GM18520 (cell line): ENCODE data around the gene TEX29.

Experiments used
- ATAC-seq: cut with Tn5 transposase; IDR thresholded peaks from one replicate; pipeline ENCODE4 v1.9.1; 2021; ENCODE audit not compliant: unreplicated experiment

The TEX29 gene

DNA sequence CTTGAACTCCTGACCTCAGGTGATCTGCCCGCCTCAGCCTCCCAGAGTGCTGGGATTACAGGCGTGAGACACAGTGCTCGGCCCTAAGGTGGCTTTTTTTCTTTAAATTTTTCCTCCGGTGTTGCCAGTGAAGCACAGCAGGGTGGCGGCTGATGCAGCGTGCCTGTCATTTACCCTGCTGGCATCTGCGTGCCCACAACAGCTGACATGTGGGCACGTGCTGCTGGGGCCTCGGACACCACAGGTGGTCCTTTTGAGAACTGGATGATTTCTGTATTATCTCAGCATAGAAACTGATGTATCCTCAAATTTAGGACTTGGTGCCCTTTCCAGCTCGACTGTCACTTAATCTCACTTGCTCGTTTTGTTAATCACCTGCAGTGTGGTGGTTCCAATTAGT, 31.2 kb upstream of the TEX29 start:
- ATAC-seq, result no peak

DNA sequence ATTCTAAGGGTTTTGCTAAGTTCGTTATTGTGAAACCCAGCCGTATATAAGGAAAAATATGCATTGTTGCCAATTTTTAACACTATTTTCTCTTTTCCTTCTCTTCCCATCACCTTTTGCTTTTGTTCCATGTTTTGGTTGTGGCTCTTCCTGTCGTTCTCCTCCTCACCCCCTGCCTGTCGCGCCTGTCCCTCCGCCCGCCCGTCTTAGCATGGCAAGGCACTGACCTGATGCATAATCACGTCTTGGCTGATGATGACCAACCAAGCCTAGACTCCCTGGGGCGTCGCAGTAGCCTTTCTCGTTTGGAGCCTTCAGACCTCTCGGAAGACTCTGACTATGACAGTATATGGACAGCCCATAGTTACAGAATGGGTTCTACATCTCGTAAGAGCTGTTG, 28.5 kb upstream of the TEX29 start:
- ATAC-seq, result no peak

DNA sequence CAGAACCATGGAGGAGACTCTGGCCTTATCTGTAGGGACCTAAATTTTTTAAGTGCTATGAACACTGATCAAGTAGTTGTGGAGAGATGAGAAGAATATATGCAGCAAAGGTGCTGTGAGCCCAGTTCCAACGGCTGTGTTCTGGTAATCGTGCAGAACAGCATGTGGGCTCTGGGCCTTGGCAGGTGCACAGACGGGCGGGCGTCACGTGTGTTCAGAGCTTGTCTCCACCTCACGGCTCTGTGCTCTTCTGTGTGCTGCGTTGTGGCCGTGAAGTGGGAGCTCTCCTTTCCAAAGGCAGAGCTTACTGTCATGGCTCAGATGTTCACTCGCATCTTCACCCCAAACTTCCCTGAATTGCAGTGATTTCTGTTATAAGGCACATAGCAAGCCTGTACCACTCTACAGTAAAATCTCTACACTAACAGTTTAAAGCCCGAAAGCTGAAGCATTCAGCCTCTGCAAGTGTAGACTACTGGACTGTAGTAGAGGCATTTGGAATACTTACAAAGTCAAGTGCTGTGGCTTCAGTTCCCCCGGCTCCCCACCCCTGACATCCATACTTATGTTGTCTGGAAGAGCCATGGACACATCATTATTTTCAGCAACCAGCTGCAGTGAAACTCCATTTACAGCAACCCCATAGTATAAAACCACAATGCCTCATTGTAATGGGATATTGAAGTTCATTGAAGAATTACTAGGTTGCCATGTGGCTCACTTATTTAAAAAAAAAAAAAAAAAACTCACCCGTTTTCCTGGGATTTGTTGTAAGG, 27.5 kb upstream of the TEX29 start:
- ATAC-seq, result no peak

DNA sequence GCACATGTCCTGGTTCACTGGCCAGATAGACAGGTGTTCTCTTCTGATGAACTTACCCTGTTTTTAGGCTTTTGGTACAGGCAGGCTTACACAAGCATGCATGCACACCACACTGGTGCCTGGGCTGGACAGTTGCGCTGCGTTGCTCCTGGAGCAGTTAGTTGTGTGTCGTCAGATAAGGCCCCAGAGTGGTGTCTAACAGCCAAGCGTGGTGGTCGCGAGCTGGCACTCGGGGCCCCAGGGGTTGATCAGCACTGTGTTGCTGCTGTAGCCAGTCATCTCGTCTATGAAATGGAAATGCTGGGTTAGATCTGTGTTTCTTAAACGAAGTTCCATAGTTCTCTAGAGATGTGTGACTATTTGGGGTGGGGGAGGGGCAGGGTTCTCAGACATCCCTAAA, 24.6 kb upstream of the TEX29 start:
- no peak for ATAC-seq

DNA sequence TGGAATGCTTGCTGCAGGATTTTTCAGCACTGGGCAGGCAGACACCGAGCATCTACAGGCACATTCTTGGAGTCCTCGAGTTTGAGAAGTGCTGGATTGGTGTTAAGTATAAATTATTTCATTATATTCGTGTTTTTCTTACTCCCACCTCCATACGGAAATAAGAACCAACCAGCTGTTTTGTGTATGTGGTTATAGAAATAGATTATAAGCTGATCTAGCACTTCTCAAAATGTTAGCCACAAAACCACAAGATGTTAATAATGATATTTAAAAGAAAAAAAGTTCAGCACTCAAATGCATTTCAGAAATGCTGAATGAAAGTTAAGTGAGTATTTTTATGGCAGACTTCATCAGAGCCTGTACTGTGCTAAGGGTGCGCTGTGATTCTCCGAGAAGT, 24.0 kb upstream of the TEX29 start:
- no peak for ATAC-seq

DNA sequence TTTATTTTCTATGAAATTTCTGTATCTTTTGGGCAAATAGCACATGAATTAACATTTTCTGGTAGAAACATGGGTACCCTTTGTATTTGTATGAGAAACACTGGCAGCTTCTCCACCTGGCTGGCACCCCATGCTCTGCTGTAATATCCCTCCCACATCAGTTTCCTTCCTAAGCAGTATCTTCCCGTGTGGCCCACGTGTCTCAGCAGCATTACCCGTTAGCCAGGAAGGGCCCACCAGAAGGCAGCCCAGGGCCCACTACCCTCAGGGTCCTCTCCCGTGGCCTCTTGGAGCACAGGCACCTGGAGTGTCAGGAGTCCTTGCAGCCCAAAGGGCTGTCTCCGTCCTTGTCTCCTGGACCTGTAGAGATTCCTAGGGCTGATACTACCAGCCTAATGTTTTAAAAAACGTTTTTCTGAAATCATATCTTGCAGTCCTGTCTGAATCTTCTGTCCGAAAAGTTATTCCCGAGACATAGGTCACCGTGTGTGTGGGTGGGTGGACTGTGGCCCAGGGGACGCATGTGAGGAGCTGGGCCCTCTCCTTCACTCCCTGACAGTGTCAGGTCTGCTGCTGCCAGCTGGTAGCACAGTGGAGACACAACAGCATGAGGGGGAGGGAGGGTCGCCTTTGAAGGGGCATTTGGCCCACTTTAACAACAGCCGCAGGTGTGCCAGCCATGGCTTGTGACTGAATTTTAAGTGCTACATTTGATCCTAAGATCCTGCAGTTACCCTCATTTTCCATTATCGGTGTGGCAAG, 22.0 kb upstream of the TEX29 start:
- ATAC-seq, result no peak

DNA sequence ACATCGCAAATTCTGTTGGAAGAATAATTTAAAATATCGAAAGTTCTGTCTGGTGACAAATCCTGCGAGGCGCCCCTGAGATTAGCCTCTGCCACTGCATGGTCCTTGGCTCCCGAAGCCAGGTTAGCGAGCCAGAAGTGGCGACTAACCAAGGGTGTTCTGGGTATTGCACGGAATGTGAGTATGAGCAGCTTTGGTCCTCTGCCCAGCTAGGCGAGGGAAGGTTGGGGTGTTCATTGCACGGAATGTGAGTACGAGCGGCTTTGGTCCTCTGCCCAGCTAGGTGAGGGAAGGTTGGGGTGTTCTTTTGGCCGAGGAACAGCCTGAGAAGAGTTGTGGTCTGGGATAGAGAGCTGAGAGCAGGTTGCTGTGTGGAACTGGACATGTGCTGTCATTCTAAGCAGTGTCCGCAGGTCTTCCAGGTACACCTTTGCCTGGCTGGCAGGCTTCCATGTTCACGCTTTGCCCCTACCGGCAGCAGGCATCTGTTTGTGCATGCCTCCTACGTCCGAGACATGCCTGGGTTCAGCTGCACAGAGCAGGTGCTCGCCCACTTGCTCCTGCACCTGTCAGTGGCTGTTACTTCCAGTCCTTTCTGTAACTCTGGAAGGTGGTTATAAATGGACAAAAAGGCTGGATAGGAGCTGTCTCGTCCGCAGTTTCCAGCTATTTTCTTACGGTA, 18.3 kb upstream of the TEX29 start:
- no peak for ATAC-seq

DNA sequence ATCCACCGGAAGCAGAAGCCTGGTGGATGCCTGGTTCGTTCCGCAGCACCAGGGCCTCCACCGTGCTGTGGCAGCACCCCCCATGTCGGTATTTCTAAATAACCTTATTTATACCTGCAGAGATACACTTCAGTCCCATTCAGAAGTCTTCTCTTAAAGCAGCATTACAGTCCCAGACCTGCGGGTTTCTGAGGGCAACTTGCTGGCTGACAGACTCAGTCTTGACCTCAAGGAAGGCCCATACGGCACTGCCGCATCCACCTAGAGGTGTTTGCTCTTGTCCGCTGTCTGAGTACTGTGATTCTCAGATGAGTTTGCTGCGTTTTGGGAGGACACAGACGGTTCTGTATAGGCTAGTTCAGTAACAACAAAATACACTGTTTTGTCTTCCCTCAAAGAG, 16.9 kb upstream of the TEX29 start:
- no peak for ATAC-seq

DNA sequence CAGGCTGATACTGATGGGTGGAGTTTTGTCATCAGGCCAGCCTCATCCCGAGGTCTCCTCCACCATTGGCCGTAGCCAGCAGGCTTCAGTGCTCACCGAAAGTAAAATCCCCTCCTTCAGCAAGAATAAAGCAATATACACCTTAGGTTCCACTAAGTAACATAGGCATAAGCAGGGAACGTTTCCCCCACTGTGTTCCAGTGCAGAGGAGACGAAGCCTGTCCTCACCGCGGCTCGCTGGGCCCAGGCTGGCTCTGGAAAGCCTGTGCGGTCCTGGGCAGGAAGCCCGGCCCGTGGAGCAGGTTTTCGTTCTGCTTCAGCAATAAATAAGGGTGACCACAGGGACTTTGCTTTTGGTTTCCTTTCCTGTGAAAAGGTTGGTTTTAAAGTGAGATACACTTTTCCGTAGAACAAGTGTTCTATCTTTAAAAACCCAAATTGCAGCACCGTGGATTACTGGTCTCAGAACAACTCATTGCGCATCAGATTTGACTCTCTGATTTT, 16.3 kb upstream of the TEX29 start:
- ATAC-seq, result peak; percentile 87

DNA sequence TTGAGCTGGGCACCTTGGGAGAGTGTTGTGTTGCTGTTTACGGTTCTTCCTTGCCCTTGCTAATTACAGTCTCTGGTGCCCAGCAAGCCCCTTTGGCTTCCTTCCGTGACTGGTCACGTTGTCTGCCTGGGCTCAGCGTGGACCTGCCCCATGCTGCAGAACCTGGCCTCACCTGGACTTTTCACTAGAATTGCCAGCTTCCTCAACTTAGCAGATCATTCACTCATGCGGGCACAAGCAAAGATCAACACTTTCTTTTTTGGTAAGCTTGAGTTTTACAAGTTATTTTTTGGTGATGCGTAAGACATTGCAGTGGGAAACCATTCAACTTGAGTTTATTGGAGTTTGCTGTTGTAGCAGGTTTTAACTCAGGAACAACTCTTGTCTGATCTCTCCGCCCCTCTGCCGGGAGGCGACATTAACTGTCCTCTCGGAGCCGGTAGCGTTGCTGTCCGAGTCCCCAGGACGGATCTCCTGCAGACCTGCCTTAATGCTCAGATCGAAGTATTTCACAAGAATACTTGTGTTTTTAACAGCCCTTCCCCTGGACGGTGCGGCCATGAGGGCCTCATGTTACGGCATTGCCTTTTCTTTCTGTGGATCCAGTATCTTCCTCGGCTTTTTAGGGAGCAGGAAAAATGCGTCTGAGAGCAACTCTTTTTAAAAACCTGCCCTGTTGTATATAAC, 15.7 kb upstream of the TEX29 start:
- ATAC-seq, result no peak

DNA sequence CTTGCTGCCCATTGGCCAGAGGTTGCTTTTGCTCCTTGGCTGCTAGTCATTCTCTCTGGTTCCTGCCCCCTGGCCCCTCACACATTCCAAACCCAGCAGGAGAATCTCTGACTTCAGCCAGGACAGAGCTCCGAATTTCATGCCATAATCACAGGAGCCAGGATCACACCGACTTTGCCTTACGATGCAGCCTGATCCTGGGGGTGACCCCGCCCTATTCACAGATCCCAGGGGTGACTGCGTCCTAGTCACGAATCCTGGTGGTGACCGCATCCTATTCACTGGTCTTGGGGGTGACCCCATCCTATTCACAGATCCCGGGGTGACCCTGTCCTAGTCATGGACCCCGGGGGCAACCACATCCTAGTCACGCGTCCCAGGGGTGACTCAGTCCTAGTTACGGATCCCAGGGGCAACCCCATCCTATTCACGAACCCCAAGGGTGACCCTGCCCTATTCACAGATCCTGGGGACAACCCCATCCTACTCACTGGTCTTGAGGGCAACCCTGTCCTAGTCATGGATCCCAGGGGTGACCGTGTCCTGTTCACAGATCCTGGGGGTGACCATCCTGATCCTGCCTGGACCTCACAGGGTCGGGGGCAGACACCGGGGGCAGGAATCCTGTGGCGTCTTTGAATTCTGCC, 7.4 kb upstream of the TEX29 start:
- ATAC-seq, result no peak

DNA sequence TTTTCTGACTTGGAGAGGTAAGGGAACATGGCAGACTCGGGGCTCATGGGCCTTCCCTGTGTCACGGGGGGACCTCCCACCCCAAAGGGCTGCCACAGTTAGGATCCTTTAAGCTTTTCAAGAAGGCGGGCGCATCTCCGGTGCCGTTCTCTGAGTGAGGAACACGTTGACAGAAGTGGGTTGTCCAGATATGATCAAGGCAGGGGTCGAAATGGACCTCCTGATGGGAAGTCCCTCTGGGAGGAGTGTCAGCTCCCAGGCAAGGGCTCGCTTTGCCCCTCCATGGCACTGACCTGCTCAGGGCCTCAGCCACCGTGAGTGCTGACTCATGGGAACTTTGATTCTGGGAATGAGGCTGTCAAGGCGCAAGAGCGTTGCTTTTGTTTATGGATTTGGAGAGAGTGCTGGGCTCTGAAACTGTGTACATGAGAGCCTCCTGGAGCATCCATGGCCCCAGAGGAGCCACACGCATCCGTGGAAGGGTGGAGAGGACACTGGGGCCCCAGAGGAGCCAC, 6.5 kb upstream of the TEX29 start:
- ATAC-seq, result no peak

DNA sequence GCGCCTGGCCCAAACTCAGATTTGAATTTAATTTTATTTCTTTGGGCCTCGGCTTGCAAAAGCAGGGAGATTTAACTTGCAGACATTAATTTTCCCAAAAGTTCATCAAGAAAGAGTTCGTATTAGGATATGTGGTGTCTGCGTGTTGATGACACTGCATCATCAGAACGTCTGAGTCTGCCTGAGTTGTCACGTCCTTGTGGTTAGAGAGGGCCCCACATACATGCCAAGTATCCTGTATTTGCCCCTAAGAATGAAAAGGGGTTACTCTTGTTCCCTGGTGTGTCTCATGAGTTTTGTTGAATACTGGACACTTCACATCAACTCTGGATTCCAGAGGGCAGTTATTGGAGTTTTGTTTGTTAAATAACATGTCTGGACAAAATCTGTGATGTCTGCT, 5.6 kb upstream of the TEX29 start:
- ATAC-seq, result no peak

DNA sequence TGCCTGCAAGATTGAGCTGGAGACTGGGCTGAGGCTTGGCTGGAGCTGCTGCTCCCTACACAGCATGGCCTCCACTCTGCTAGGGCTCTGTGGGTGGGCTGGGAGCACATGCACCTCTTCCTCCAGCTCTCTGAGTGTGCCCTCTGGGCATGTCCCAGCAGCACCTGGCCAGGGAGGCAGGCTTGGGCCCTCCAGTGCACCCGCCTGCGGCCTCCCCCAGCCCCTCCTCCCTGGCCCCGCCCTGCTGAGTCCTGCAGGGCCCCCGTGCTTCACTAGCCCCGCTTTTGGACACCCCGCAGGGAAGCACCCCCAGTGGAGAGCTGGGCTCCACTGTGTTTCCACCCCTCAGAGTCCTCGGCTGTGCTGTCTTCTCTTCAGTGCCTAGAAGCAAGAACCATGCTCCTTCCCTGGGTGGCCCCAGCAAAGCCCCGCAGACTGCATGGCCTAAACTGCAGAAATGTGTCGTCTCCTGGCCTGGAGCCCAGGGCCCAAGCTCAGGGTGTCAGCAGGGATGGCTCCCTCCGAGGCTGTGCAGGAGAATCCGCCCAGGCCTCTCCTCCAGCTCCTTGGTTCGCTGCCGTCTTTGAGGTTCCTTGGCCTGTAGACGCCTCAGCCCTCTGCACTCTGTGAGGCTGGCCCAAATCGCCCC, 5.0 kb upstream of the TEX29 start:
- ATAC-seq, result no peak

DNA sequence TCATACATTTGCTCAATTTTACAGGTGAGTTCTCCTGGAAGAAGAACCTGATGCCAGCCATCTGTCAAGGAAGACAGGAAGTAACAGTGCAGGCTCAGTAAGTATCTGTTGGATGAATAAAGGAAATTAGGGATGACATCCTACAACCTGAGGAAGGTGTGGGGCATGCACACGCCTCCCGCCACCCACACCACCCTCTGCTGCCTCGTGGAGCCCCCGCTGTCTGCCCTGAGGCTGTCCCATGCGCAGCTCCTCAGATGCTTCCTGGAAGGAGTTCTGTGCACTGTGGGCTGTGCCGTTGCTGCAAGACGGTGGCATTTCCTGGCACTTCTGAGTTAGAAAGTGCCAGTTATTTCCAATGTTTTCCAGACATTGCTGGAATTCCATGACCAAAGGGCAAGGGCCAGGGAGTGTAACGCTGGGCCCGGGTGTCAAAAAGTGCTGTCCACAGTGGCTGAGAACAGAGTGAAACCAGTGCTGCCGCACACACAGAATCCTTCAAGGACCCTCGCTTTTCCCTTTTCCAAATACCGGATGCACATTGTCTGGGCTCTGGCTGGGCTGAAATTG, 4.2 kb upstream of the TEX29 start:
- no peak for ATAC-seq

DNA sequence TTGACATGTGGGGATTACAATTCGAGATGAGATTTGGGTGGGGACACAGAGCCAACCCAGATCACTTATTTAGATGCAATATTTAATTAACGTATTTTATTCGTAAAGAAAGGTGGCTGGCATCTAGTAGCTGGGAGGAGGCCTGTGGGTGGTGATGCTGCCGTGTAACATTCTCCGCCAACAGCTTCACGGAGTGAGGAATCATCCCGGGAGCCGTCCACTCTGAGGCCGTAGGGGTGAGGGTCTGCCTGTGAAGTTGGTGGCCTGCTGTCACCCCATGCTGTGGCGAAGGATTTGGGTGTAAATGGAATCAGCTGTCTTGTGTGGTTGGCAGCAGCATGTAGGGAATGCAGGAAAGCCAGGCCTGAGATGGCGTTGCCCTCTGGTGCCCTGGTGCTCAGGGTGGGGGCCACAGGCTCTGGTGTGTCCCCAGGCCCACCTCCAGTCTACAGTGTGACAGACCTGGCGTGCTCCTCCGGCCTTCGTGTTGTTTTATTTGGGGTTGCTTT, 3.3 kb upstream of the TEX29 start:
- no peak for ATAC-seq

DNA sequence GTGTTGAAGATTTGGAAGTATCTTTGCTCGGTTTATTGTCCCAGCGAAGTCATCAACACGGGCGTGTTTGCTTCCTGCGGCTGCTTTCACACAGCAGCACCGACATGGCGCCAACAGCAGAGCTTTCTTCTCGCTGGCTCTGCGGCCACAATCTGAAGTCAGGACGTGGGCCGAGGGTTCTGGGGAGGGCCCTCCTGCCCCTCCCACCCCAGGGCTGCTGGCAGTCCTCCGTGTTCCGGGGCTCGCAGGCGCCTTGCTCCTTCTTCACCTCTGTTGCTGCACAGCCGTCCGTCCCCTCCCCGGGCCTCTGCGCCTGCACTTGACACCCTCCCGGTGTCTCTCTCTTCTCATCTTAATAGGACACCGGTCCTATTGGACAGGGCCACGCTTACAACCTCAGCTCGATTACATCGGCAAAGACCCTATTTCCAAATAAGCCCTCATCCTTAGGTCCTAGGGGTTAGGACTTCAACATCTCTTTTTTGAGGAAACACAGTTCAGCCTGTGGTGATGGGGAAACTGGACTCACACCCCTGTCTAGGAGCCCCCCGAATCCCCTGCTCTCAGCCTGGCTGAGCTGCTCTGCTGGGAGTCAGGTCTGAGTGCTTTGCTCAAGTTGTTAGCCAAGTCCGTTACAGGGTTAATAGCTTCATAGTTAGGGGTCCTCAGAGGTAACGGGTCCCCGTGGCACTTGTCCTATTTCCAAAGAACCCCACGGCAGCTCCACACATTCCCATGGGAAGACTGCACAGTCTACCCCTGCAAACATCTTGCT, 2.7 kb upstream of the TEX29 start:
- ATAC-seq, result no peak

DNA sequence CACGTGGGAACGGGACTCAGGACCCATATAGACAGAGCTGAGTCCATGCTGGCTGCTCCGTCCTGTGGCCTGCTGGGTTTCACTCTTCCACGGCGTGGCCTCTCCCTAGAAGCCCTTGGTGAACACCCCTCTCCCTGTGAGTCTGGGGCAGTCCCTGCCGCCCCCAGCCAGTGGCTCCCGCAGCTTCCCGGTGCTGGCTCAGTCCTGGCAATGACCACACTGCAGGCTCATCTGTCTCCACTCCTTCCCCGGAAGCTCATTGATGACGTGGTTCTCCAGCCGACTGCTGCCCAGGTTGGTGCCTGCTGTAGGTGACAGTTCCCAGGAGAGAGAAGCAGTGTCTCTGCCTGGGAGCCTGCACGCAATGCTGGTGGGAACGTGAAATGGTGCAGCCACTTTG, 2.1 kb upstream of the TEX29 start:
- ATAC-seq, result no peak

DNA sequence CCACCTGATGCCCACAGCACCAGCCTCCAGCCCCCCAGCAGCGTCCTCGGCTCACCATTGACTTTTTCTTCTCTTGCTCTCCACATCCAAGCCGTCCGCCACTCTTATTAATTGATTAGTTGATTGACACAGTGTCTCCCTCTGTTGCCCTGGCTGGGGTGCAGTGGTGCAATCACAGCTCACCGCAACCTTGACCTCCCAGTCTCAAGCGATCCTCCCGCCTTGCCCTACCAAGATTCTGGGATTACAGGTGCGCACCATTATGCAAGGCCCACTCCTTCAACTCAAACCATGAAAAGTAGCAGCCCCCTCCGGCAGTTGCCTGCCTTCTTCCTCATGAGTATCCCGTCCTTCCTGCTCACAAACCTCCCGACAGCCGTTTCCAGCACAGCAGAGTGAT, 921 bp upstream of the TEX29 start:
- ATAC-seq, result no peak
